HuH-7 (cell line): ENCODE measurements around the gene RIIAD1.
A peak's percentile ranks its signal among the peaks of the same experiment; 100 is the strongest.
"Not testable (repeated sequence)": the region's sequence is repeated elsewhere in the genome, so short reads cannot be mapped to it uniquely, and the experiment has no call there.

Experiments
- DNase-seq: peaks from one replicate; pipeline ENCODE4 v3.0.0; 2011; ENCODE audit warnings: low spot score

The RIIAD1 gene

DNA sequence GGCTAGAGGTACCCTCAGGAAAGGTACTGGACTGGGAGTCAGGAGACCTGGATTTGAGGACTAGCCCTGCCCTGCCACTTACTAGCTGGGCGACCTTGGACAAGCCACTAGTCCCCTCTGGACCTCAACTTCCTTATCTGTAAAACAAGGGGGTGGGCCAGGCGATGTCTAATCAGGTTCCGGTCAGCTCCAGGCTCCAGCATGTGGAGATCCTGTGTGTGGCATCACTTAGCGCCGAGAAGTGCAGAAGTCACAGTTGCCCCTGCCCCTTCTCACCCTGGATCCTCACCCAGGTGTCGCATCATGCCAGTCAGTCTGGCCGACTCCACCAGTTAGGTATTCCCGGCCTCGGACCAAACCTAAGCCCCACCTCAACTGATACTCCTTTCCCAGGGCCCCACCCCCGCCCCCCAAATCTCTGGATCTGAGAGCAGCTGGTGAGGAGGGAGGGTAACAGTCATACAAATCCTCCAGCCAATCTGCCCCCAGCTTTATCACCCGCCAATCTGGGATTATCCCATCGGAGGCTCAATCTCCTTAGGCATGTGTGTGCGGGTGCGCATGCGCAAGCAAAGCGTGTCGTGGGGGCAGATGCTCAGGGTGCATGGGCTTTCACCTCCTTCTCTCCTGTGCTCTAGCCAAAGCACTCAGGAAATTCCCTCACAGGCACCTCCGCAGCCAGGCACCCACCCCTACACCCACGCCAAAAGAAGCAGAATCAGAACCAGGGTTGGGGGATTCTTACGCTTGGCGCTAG is 10.1 kb upstream of the RIIAD1 start:
- no peak for DNase-seq

- DNase-seq = no peak
These were observed 9.4 kb upstream of the RIIAD1 start for GRCh38 chr1:151711951-151712350.

- DNase-seq = peak; percentile 37
These were observed 8.3 kb upstream of the RIIAD1 start for GRCh38 chr1:151713044-151713443.

DNA sequence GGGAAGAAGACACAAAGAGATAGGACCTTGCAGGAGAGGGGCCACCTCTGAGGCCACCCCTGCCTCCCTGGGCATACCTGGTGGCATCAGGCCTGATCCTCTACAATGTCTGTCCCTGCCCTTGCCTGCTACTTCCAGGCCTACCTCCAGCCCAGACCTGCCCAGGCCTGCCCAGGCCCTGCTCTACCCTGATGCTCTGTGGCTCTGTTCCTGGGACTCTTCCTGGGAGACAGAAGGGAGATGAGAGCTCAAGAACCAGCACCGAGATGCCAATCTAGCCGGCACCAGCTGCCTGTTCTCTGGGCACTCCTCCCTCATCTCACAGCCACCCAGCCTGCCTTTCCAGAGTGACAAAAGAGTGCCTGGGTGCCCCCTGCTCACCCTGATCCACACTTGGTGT is 7.4 kb upstream of the RIIAD1 start:
- no peak for DNase-seq

DNA sequence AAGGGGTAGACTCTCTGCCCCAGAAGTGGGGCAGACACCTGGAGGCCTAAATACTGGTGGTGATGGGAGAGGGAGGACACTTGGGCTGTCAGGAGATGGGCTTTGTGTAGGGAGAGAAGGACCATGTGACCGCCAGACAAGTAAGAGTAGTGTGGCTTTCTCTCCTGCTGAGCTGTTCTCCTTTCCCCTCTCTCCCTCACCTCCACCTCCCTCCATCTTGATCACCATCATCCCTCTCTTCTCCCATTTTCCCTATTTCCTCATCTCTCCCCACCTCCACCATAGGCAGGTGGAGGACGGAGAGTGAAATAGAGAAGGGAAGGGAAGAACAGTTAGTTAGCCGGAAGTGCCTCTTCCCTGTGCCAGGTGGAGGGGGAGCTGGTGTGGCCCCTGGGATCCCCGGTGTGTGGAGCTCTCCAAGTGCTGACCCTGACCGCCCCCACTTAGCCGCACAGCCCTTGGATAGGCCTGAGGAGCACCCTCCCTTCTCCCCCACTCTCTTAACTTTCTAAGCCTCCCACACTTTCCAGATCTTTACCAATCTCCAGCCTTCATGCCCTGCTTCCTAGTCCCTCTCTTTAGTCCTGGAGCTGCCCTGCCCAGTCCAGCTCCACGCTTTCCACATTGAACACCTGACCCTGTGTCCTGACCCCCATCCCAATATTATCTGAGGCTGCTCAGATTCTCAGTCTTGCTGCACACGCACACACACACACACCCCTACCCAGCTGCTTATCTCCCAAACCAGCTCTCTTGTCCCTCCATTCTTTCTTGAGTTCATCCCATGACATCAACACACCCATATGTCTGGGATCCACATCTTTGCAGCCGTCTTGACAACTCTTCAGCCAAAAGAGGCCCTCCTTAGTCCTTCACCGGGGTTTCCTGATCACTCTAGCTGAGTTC is 6.2 kb upstream of the RIIAD1 start:
- no peak for DNase-seq

DNA sequence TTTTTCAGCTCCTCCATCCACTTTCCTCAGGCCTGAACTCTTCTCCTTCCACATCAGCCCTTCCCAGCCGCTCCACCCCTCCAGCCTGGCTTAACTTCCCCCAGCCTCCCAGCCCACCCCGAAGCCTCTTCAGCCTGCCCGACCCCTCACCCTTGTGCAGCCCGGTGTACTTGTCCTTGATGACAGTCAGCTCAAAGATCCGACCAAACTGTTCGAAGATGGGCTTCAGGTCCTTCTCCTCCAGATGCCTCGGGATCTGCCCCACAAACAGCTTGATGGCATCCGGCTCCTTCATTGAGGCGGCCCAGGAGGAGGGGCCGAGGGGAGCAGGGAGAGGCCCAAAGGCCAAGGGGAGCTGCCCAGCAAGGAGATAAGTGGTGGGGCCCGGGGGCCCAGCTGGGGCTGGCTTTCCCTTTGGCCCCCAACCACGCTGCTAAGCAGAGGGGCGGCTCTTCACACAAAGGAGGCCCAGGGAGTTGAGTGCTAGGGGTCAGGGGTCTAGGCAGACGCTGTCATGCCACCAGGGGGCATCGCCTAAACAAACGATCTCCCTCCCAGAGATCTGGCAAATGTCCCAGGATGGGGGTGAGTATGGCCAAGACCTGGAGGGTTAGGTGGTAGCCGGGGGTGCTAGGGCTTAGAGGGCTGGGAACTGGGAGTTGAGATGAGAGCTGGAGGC is 5.5 kb upstream of the RIIAD1 start:
- peak; percentile 48 for DNase-seq

DNA sequence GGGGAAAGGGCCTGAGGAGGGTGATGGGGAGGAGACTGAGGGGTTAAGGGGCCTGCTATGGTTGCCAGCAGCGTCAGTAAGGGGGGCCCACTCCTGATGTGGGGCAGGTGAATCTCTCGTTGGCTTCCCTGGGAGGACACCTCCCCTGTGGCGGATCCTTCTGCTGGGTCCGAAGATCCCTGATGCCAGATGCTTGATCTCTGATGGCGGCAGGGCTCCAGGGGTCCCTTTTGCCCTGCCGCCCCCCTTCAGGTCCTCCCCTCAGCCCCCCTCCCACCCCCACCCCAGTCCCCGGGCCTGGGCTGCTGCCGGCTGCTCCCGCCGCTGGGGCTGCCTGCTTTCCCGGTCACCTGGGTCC is 4.9 kb upstream of the RIIAD1 start:
- DNase-seq = no peak

GRCh38 chr1:151716771-151717631 is 4.3 kb upstream of the RIIAD1 start, which contains the start of gene CELF3:
CELF3 (minus strand) TSS chr1:151716803; CDS start chr1:151716020, 783 bp downstream.
- no peak for DNase-seq

DNA sequence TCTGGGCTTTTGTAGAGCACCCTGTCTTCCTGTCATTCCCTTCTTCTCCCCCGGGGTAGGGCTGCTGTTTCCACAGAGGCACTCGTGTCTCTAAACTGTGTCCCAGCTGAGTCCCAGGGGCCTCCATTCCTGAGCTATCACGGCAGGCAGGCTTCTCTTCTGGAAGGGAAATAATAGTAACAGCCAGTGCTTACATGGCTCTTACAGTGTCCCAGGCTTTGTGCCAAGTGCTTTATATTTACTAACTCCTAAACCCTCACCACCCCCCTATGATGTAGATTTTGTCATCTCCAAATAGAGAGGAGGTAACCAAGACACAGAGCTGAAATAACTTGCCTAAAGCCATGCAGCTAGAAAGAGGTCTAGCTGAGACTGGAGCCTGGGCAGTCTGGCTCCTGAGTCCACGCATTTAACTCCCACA is 3.3 kb upstream of the RIIAD1 start:
- DNase-seq = no peak

DNA sequence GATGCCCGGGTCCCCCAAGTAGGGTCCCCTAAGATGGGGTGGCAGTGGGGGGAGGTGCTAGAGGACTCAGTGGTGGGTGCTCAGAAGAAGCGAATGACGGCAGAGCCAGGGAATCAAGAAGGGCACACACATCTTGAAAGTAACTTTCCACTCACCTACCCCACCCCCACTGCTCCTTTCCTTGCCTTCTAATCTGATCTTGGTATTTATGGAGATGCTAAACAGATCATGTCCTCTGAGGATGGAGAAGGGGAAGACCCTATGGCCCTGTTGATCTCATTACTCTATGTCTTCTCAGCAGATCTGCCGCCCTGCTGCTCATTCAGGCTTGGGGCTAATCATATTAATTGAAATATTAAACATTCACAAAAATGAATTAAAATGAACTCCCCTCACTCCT is 2.7 kb upstream of the RIIAD1 start:
- DNase-seq = no peak

GRCh38 chr1:151720125-151720524 is 1.2 kb upstream of the RIIAD1 start:
- no peak for DNase-seq

- DNase-seq = no peak
These were observed 768 bp upstream of the RIIAD1 start for GRCh38 chr1:151720554-151720953.

DNA sequence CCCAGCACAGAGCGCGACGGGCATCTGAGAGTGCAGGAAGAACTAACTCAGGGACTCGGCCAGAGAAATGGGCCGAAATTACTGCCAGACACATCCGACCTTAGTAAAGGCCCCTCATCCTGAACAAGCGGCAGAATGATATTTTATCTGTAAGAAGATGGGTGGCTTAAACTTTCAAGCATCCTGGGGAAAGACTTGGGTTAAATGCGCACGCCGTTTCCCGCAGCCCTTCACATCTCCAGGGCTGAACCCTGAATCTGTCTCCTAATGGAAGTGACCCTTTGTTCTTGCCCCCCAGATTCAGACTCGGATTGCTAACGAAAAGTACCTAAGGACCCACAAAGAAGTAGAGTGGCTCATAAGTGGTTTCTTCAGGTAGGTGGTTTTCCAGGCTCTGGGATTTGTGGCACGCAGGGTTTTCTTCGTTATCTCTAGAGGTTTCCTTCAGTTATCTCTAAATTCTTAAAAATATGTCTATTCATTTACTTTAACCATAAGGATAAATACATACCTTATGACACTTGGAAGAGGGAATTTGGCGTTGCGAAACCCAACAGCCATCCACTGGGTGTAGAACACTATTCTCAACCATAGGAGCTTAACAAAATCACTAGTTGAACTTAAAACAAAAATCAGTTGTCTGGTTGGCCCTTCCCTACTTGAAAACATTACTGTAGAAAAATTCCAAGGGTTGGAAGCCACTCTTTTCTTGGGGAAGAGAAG is 627 bp downstream of the RIIAD1 start:
- DNase-seq = no peak

DNA sequence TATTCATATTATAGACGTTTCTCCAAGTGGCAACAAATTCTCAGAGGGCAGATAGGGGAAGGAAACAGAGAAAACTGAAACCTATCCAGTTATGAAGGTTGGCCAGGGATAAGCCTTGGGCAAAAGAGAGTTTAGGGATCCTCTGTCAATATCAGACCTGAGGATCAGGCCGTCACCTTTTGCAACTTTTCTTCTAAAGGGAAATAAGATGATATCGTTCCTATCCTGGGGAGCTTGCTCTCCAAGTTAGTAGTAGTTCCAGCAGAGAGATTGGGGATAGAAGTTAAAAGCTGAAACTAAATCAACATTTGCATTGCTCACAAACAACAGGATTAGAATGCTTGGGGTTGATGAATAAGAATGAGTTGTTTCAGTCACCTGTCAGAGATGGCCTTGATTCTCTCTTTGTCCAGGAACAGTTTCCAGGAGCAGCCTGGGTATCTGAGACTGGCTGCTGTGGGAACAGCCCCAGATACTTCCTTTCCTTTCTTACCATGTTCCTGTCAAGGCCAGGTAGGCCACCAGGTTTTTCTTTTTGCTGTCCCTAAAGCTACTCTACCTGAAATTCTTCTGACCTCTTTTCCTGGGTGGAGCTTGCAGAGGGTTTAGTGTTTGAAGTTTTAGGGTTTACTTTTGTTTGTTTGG is 2.5 kb downstream of the RIIAD1 start:
- no peak for DNase-seq

GRCh38 chr1:151728151-151729054 is 7.1 kb downstream of the RIIAD1 start:
- no peak for DNase-seq

DNA sequence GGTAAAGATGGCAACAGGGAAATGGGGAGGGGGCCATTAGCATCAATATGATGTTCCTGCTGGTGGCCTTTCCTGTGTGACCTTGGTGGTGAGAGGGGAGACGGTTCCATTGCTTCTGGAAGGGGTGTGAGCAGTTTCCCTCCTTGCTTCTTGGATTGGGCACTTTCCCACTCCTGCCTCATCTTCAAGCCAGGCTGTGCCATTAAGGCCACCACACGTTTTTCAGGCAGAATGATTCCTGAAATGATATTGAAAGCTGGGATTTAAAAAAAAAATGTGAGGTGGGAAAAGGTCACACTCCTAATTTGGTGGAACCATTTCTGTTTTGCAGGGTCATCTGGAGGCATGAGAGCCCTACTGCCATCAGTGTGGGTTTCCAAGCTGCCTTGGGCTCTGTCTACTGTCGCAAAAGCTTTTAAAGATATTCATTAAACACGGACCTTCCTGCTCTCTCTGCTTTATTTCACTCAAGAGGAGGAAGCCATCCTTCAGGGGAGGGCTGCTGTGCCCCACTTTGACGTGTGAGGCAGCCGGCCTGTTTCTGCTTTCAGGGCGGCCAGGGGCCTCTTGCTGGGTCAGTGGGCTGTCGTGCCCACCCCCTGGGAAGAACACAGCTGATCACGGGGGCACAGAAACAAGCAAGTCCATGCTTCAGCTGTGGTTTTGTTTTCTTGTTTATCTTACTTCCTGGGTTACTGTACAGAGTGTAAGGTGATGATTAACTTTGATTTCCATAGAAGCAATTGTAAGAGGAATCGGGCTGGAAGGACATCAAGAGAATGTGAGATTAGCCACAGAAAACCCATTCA is 8.0 kb downstream of the RIIAD1 start:
- no peak for DNase-seq

DNA sequence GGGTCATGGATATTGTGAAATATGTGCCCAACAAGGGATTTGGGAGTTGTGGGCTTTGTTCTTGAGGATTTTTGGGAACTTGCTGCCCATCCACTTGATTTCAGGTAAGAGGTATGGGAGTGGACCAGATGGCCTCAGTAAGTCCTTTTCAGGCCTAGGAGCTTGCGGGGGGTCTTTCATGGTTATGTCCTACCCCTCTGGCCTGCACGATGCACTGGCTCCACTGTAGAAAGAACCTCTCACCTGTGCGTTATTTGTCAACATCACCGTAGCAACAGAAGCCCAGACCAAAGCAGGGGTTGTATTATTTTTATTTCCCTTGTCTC is 8.6 kb downstream of the RIIAD1 start:
- no peak for DNase-seq

DNA sequence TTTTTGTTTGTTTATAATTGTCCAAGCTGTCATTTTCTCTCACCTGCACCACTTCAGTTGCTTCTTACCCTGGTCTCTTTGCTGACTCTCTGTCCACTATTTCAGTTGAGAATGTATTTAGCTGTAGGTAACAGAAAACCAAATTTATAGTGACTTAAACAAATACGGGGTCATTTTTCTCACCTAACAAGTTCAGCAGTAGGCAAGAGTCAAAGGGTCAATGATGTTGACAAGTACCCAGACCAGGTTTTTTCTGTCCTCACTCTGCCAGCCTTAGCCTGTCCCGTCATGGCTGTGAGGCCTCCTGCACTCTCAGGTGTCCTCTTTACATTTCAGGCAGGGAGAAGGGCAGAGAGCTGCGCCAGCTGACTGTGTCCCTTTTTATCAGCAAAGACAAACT is 11.8 kb downstream of the RIIAD1 start:
- DNase-seq = no peak

DNA sequence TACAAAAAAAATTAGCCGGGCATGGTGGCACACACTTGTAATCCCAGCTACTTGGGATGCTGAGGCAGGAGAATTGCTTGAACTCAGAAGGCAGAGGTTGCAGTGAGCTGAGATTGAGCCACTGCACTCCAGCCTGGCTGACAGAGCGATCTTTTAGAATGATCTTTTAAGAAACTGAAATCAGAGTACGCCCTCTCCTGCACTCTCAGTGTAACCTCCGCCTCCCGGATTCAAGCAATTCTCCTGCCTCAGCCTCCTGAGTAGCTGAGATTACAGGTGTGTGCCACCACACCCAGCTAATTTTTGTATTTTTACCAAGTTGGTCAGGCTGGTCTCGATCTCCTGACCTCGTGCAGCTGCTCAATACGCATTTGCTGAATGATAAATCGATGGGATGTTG is 12.7 kb downstream of the RIIAD1 start:
- not testable (repeated sequence) for DNase-seq
